H1 (cell line): ENCODE results near the gene MACROH2A1. TPM values are rescaled to one million over a fixed set of nuclear protein-coding genes. Genes with fewer than 3 reads are reported as not detected.

Source experiments
- CTCF ChIP-seq, 3 experiments: IDR thresholded peaks; 1 replicate in 2 of 3; 2 replicates in 1 of 3; pipeline versions ENCODE4 v1.5.1 to v1.6.1; 2011; ENCODE audit warnings: low read length in 3 of 3, mild to moderate bottlenecking in 3 of 3, inconsistent platforms in 2 of 3, low read depth in 1 of 3, moderate library complexity in 1 of 3; ENCODE audit not compliant: insufficient read depth in 1 of 3; ENCODE audit errors: control extremely low read depth in 1 of 3
- EP300 ChIP-seq, 2 experiments: IDR thresholded peaks; 1 replicate in 1 of 2; 2 replicates in 1 of 2; pipeline ENCODE4 v1.6.1; 2011 to 2012; ENCODE audit warnings: low read depth in 2 of 2, low read length in 2 of 2, mild to moderate bottlenecking in 2 of 2, borderline replicate concordance in 1 of 2, inconsistent platforms in 1 of 2, moderate library complexity in 1 of 2
- POU5F1 ChIP-seq: IDR thresholded peaks from 2 replicates; pipeline ENCODE4 v1.6.1; 2011; ENCODE audit warnings: low read depth, mild to moderate bottlenecking, low read length, moderate library complexity
- RBBP5 ChIP-seq: IDR thresholded peaks from 2 replicates; pipeline ENCODE4 v1.7.1; 2012; ENCODE audit warnings: low read depth, mild to moderate bottlenecking, inconsistent platforms, low read length, moderate library complexity, borderline replicate concordance
- polyA plus RNA-seq, 7 experiments: library from polyadenylated mRNA; depleted of rRNA in 3 of 7; stranded (reverse) in 5 of 7; unstranded in 2 of 7; fragments of >200 nt in 5 of 7; fragments of 200-250 nt in 2 of 7; gene quantifications; 1 replicate in 5 of 7; 2 replicates in 1 of 7; 4 replicates in 1 of 7; pipeline versions ENCODE4 v1.2.1 to v1.2.3, GENCODE V29; 2011 to 2013; ENCODE audit warnings: missing spikeins in 2 of 7, mixed read lengths in 2 of 7
- total RNA-seq: library from RNA; stranded (reverse); fragmentation: NEBNext Ultra II Directional; extraction: Animal tissue kit (Norgen Biotek cat#: 25700); gene quantifications from 2 replicates; pipeline ENCODE4 v1.2.1, GENCODE V29; 2021
- TF ChIP-seq, protein P1 (sequence below): IDR thresholded peaks from 2 replicates; pipeline ENCODE4 v1.6.1; 2012; ENCODE audit warnings: inconsistent platforms

MACROH2A1 gene
- total and polyA plus RNA-seq, 2 of the 8 experiments (the other 6 are each of a cell fraction or from before 2014, with no cell fraction given): 60.0 to 92.3 TPM

DNA sequence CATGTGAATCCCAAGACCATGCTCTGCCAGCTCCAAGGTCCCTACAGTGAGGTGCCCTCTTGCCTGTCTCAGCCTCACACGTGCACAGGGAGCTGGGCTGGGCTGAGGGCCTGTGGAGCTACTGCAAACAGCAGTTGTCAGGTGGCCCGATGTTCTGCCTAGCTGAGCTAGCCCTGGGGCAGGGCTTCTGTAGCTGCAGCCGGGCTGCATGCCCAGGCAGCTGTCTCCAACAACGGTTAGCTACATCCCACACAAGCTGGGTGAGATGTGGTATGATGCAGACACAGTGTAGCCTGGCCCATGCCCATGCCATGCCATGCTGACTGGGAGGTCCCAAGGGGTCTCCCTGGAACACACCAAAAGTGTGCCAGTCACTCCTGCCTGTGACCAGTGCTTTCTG lies 62.0 kb downstream of the MACROH2A1 start (continued):
- TF ChIP-seq, protein P1, sequence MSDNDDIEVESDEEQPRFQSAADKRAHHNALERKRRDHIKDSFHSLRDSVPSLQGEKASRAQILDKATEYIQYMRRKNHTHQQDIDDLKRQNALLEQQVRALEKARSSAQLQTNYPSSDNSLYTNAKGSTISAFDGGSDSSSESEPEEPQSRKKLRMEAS: no peak
- TF ChIP-seq POU5F1: no peak
- no peak for TF ChIP-seq RBBP5
- TF ChIP-seq CTCF (IDR thresholded peaks at IDR 0.05; ENCODE audit: control extremely low read depth in 1 of 3, insufficient read depth in 1 of 3, low read depth in 1 of 3, low read length in 3 of 3): no peak
- no peak for TF ChIP-seq EP300 (IDR thresholded peaks at IDR 0.05; ENCODE audit: borderline replicate concordance in 1 of 2, low read depth in 2 of 2, low read length in 2 of 2)
